Left ventricle myocardium superior (tissue), 1 donor: ENCODE measurements around the gene MYH7B. TPM values are rescaled to one million over a fixed set of nuclear protein-coding genes. Genes with fewer than 3 reads are reported as not detected.

Source experiments
- ATAC-seq: fragments of 200-7000 bp; cut with Tn5 transposase; one replicate; pipeline ENCODE4 v1.9.1; 2020; ENCODE audit warnings: mild to moderate bottlenecking, moderate library complexity
- DNase-seq: peaks from one replicate; pipeline ENCODE4 v3.0.0-alpha.2; 2020
- intact Hi-C: fragments of 100-400 bp; cut with micrococcal nuclease; formaldehyde crosslinking; loops from one replicate; pipeline ENCODE4 v1.11.0; 2022
- total RNA-seq: library from RNA; stranded (reverse); fragmentation: NEBNext Ultra II Directional; extraction: Animal tissue kit (Norgen Biotek cat#: 25700); gene quantifications from one replicate; pipeline ENCODE4 v1.2.1, GENCODE V29; 2021
- donor health status: DM: no; HTN: yes; CAD: no; lungs with severe emphysema.

MYH7B gene
- total RNA-seq, 1 donor from 2014 or later: 297 TPM

DNA sequence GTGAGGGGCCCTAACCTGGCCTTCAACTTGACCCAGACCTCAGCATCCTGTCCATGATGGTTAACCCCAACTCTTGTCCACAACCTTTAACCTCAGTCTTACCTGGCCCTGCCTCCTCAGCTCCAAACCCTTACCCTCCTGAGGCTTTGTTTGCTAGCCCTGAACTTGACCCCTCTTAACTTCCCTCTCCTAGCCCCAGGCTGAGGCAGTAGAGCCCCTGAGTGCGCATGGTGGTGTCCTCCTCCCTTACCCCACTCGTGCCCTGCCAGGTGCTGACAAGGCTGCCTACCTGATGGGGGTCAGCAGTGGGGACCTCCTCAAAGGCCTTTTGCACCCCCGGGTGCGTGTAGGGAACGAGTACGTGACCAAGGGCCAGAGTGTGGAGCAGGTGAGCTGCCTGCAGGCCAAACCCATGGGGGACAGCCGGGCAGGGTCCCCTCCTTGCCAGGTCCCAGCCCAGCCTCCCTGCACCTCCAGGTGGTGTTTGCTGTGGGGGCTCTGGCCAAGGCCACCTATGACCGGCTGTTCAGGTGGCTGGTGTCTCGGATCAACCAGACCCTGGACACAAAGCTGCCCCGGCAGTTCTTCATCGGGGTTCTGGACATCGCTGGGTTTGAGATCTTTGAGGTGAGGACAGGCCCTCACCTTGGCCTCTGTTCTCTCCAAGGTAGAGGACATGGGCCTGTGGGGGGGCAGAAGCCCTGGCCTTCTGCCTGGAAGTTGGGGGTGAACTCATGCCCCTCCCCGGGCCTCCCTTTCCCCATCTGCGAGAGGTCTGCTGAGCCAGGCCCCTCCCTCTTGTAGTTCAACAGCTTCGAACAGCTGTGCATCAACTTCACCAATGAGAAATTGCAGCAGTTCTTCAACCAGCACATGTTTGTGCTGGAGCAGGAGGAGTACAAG, 31.9 kb downstream of the MYH7B start:
- peak; percentile 25 for ATAC-seq

GRCh38 chr20:34988191-34988540, 32.5 kb downstream of the MYH7B start:
- DNase-seq (no peak), ATAC-seq (no peak)
- intact Hi-C loops: no loop called here

More for the DNA sequence above, 31.9 kb downstream of the MYH7B start:
- peak; percentile 65 for DNase-seq
- intact Hi-C loops: no loop called here

- no peak for ATAC-seq
- intact Hi-C loops: no loop called here
These were observed 33.5 kb downstream of the MYH7B start for GRCh38 chr20:34989118-34989517.

DNA sequence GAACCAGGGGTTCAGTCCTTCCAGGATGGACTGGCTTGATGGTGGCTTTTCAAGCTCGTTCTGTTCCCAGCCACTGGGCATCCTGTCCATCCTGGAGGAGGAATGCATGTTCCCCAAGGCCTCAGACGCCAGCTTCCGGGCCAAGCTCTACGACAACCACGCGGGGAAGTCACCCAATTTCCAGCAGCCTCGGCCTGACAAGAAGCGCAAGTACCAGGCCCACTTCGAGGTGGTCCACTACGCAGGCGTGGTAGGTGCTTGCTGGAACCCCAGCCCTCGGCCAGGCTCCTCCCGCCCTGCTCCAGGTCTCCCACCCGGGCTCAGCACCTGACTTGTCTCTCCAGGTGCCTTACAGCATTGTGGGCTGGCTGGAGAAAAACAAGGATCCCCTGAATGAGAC, 34.0 kb downstream of the MYH7B start:
- ATAC-seq (no peak), DNase-seq (peak; percentile 32)
- intact Hi-C loops: no loop called here

More at GRCh38 chr20:34989118-34989517, 33.5 kb downstream of the MYH7B start:
- DNase-seq: no peak

GRCh38 chr20:34990231-34990630, 34.6 kb downstream of the MYH7B start:
- intact Hi-C loops: no loop called here
- DNase-seq: peak; percentile 28
- no peak for ATAC-seq

- DNase-seq (peak; percentile 24), ATAC-seq (no peak)
- intact Hi-C loops: no loop called here
These were observed 35.1 kb downstream of the MYH7B start for GRCh38 chr20:34990661-34991214.

- ATAC-seq: peak; percentile 1
- intact Hi-C loops: no loop called here
- DNase-seq: peak; percentile 41
These were observed 37.2 kb downstream of the MYH7B start for GRCh38 chr20:34992751-34993417.

- no peak for ATAC-seq
- intact Hi-C loops: no loop called here
- DNase-seq: peak; percentile 32
These were observed 38.4 kb downstream of the MYH7B start for GRCh38 chr20:34993941-34994508.

DNA sequence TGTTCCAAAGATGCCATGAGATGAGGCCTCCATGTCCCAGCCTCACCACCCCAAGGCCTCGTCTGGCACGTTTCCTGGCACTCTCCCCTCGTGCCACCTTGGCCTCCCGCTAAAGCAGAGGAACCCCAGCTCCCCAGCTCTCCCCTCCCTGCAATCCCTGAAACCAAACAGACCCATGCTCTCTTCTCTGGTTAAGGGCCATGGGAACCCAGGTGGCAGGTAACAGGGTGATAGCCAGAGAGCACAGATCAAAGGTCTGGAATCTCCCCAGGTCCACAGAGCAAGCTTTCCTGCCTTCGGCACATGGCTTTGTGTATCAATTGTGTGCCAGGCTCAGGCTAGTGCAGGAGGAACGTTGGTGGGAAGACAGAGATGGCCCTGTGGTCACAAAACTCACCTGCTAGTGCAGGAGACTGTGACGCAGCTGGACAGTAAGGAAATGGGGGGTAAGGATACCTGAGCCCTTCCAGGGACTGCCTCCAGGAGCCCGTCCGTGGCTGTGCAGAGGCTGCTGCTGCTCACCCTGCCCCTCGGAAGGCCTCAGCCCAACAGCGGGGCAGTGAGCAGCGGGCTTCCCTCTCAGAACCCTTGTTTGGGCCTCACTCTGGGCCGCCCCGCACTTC, 39.0 kb downstream of the MYH7B start:
- DNase-seq (peak; percentile 15), ATAC-seq (no peak)
- intact Hi-C loops: no loop called here

DNA sequence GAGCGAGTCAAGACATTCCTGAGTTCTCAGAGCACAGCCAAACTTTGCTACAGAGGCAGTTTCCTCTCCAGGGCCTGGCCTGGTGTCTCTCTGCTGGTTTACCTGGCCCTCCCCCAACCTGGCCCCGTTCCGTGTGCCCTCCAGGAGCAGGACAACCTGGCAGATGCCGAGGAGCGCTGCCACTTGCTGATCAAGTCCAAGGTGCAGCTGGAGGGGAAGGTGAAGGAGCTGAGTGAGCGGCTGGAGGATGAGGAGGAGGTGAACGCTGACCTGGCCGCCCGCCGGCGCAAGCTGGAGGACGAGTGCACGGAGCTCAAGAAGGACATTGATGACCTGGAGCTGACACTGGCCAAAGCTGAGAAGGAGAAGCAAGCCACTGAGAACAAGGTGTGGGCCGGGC, 39.5 kb downstream of the MYH7B start:
- ATAC-seq: no peak
- intact Hi-C loops: no loop called here
- DNase-seq: peak; percentile 28

- intact Hi-C loops: no loop called here
- peak; percentile 20 for DNase-seq
- no peak for ATAC-seq
These were observed 40.0 kb downstream of the MYH7B start for GRCh38 chr20:34995696-34996095.

DNA sequence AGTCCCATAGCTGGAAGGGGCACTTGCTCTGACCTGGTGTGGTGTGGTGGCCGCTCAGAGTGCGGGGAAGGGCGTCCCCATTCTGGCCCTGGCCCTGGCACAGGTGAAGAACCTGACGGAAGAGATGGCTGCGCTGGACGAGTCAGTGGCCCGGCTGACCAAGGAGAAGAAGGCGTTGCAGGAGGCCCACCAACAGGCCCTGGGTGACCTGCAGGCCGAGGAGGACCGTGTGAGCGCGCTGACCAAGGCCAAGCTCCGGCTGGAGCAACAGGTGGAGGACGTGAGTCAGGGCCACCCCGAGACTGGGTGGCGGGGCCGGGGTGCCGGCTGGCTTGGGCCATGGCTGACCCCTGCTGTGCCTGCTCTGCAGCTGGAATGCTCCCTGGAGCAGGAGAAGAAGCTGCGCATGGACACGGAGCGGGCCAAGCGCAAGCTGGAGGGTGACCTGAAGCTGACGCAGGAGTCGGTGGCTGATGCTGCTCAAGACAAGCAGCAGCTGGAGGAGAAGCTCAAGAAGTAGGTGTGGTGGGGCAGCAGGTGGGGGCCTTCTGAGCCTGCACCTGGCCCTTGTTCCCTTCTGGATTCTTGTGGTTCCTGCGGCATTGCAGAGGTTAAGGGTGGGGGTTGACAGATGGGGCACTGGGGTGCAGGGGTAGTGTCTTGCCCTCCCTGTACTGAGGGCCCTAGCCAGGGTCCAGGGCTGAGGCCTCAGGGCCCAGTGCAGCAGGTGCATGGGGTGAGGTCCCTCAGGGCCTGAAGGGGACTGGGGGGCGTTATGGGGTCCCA, 40.8 kb downstream of the MYH7B start:
- no peak for ATAC-seq
- intact Hi-C loops: no loop called here
- peak; percentile 34 for DNase-seq

- DNase-seq: peak; percentile 68
- intact Hi-C loops: no loop called here
- peak; percentile 11 for ATAC-seq
These were observed 41.5 kb downstream of the MYH7B start for GRCh38 chr20:34997131-34997561.

DNA sequence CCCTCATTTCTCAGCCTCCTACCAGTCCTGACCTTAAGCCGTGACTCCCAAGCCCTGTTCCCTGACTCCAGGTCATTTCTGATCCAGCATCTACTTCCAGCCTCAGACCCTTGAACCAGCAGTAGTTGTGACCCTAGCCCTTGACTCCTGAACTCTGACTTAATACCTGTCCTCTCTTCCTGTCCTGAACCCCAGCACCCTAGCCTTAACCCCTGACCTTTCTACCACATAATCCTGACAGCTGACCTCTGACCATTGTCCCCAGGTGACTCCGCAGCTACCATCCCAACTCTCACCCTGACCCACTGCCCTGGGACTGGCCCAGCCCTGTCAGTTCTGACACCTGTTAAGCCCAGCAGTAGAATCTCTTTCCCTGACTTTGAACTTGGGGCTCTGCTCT, 42.1 kb downstream of the MYH7B start:
- ATAC-seq (no peak), DNase-seq (peak; percentile 15)
- intact Hi-C loops: no loop called here

DNA sequence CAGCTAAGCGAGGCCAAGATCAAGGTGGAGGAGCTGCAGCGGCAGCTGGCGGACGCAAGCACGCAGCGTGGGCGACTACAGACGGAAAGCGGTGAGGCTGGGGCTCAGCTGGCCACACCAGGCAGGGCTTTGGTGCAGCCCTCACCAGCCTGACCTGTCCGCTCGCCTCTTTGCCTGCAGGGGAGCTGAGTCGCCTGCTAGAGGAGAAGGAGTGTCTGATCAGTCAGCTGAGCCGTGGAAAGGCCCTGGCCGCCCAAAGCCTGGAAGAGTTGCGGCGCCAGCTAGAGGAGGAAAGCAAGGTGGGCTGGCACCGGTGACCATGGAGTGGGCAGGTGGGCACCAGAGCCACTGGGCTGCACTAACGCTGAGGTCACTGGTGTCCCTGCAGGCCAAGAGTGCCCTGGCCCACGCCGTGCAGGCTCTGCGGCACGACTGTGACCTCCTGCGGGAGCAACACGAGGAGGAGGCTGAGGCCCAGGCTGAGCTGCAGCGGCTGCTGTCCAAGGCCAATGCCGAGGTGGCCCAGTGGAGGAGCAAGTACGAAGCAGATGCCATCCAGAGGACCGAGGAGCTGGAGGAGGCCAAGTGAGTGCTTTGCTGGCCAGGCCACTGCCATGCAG, 42.8 kb downstream of the MYH7B start:
- intact Hi-C loops: no loop called here
- peak; percentile 35 for DNase-seq

DNA sequence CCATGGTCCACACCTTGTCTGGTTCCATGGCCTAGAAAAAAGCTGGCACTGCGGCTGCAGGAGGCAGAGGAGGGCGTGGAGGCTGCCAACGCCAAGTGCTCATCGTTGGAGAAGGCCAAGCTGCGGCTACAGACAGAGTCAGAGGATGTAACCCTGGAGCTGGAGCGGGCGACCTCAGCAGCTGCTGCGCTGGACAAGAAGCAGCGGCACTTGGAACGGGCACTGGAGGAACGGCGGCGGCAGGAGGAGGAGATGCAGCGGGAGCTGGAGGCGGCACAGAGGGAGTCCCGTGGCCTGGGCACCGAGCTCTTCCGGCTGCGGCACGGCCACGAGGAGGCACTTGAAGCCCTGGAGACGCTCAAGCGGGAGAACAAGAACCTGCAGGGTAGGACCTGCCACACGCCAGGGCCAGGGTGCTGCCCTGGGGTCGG, 43.4 kb downstream of the MYH7B start:
- DNase-seq (peak; percentile 34), ATAC-seq (no peak)
- intact Hi-C loops: no loop called here

More for the DNA sequence above, 42.8 kb downstream of the MYH7B start:
- ATAC-seq: no peak

DNA sequence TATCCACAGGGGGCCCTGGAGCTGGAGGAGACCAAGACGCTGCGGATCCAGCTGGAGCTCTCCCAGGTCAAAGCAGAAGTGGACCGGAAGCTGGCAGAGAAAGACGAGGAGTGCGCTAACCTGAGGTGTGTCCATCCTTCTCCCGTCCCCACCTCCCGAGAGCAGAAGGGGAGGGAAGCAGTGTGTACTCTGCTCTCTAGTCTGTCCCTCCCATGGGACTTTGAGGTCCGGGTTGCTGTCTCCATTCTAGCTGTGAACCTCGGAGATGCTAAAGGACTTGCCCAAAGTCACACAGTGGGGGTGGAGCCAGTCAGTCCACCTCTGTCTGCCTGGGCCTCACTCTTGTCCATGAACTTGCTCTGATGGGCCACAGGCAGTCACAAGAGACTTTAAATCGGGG, 44.1 kb downstream of the MYH7B start:
- intact Hi-C loops: no loop called here
- DNase-seq: peak; percentile 33
- no peak for ATAC-seq

DNA sequence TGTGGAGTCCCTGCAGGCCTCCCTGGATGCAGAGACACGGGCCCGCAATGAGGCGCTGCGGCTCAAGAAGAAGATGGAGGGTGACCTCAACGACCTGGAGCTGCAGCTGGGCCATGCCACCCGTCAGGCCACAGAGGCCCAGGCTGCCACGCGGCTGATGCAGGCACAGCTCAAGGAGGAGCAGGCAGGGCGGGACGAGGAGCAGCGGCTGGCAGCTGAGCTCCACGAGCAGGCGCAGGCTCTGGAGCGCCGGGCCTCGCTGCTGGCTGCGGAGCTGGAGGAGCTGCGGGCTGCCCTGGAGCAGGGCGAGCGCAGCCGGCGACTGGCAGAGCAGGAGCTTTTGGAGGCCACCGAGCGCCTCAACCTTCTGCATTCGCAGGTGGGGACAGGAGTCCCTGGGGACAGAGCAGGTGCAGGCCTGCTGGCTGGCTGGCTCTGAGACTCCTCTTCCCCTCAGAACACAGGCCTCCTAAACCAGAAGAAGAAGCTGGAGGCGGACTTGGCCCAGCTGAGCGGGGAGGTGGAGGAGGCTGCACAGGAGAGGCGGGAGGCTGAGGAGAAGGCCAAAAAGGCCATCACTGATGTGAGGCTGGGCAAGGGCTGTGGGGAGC, 44.7 kb downstream of the MYH7B start:
- intact Hi-C loops: no loop called here
- DNase-seq (peak; percentile 29), ATAC-seq (no peak)
